ENCODE results near the gene TCF7L1. TPM values are rescaled to one million over a fixed set of nuclear protein-coding genes. Genes with fewer than 3 reads are reported as not detected.
A peak's percentile ranks its signal among the peaks of the same experiment; 100 is the strongest.

TCF7L1 gene
- total RNA-seq, 1 experiment from 2014 or later, result 3.0 TPM

- no peak for TF ChIP-seq CTCF (IDR thresholded peaks at IDR 0.05; ENCODE audit: unreplicated experiment)
These were observed 136.8 kb downstream of the TCF7L1 start for GRCh38 chr2:85269959-85270358.

GRCh38 chr2:85272357-85272756 is 139.2 kb downstream of the TCF7L1 start:
- no peaks in the 10 kb centered on the region for H3K36me3 Mint-ChIP-seq (ENCODE audit: insufficient read depth, unreplicated experiment)
- no TSS peak for BruUV-seq (replicated peaks)

More at GRCh38 chr2:85269959-85270358, 136.8 kb downstream of the TCF7L1 start:
- no peak overlapping the region for H3K4me3 Mint-ChIP-seq (ENCODE audit: low read depth, unreplicated experiment)
- no TSS peak for BruUV-seq (replicated peaks)
- H3K36me3 Mint-ChIP-seq (ENCODE audit: insufficient read depth, unreplicated experiment), result no peaks in the 10 kb centered on the region
- intact Hi-C loops (cut with micrococcal nuclease; ENCODE audit: unreplicated experiment), result no loop called here
- CTCF ChIA-PET, result no interaction called here
- no peaks in the 10 kb centered on the region for H3K27me3 Mint-ChIP-seq (ENCODE audit: unreplicated experiment)
- no peak for DNase-seq
- no peak overlapping the region for H3K27ac Mint-ChIP-seq (ENCODE audit: unreplicated experiment)
- H3K9me3 Mint-ChIP-seq (ENCODE audit: low read depth, unreplicated experiment), result no peaks in the 10 kb centered on the region
- peaks cover 4% of the 10 kb centered on the region for H3K4me1 Mint-ChIP-seq (ENCODE audit: low read depth, unreplicated experiment)

DNA sequence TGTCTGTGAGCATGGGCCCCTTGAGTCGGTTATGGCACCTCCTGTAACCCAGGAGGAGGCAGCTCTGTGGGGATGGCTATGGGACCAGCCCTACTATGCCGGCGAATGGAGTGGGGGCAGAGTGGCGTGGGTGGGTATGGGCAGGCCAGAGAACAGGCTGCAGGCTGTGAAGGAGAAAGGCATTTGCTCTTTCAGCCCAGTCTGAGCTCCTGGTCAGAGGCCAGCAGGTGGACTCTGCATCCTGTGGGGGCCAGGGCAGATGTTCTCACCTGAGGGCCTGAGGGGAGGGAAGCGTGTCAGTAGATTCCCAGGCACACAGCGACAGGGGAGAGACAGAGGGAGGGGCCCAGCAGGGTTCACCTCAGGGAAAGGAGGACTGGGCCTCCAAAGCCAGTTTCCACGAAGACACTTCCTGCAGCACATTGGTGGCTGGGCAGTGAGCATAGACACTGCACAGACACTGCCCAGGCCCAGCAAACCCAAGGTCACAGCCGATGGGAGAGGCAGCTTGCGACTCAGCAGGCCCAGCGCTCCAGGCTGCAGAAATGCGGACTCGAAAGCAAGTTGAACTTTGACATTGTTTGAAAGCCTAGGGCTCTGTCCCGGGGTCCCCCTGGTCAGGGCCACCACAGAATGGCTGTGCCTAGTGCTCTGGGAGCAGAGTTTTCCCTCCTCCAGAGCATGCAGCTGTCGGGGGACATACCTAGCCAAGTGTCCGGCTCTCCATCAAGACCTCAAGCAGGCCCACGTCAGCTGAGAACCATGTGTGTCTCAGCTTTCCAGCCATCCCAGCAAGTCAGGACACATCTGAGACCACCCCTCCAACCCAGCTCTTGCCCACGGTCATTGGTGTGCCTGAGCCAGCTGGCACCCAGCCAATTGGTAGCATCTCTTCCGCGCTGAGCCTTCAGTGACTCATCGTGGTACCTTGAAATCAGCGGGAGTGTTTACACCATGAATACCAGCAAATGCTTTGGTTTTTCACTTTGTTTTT is 140.8 kb downstream of the TCF7L1 start:
- H3K4me3 Mint-ChIP-seq (ENCODE audit: low read depth, unreplicated experiment), result no peak overlapping the region
- H3K36me3 Mint-ChIP-seq (ENCODE audit: insufficient read depth, unreplicated experiment), result no peaks in the 10 kb centered on the region
- no peak for TF ChIP-seq CTCF (IDR thresholded peaks at IDR 0.05; ENCODE audit: unreplicated experiment)
- no peak overlapping the region for H3K27ac Mint-ChIP-seq (ENCODE audit: unreplicated experiment)
- BruUV-seq (replicated peaks), result no TSS peak
- no peaks in the 10 kb centered on the region for H3K9me3 Mint-ChIP-seq (ENCODE audit: low read depth, unreplicated experiment)
- CTCF ChIA-PET, result interaction anchor here (0.6 to 1.2 kb wide), 2 partner anchors 11 to 217 kb away, joined by 3 to 5 read pairs; no protein-coding TSS in a partner anchor
- intact Hi-C loops (cut with micrococcal nuclease; ENCODE audit: unreplicated experiment), result no loop called here
- no peaks in the 10 kb centered on the region for H3K27me3 Mint-ChIP-seq (ENCODE audit: unreplicated experiment)
- H3K4me1 Mint-ChIP-seq (ENCODE audit: low read depth, unreplicated experiment), result no peaks in the 10 kb centered on the region
- peak; percentile 41 for DNase-seq

More at GRCh38 chr2:85272357-85272756, 139.2 kb downstream of the TCF7L1 start:
- no peak for DNase-seq
- H3K9me3 Mint-ChIP-seq (ENCODE audit: low read depth, unreplicated experiment), result no peaks in the 10 kb centered on the region
- no peak for TF ChIP-seq CTCF (IDR thresholded peaks at IDR 0.05; ENCODE audit: unreplicated experiment)
- no peaks in the 10 kb centered on the region for H3K4me1 Mint-ChIP-seq (ENCODE audit: low read depth, unreplicated experiment)
- no peaks in the 10 kb centered on the region for H3K27me3 Mint-ChIP-seq (ENCODE audit: unreplicated experiment)
- no peak overlapping the region for H3K4me3 Mint-ChIP-seq (ENCODE audit: low read depth, unreplicated experiment)
- intact Hi-C loops (cut with micrococcal nuclease; ENCODE audit: unreplicated experiment), result no loop called here
- CTCF ChIA-PET, result no interaction called here
- H3K27ac Mint-ChIP-seq (ENCODE audit: unreplicated experiment), result no peak overlapping the region

DNA sequence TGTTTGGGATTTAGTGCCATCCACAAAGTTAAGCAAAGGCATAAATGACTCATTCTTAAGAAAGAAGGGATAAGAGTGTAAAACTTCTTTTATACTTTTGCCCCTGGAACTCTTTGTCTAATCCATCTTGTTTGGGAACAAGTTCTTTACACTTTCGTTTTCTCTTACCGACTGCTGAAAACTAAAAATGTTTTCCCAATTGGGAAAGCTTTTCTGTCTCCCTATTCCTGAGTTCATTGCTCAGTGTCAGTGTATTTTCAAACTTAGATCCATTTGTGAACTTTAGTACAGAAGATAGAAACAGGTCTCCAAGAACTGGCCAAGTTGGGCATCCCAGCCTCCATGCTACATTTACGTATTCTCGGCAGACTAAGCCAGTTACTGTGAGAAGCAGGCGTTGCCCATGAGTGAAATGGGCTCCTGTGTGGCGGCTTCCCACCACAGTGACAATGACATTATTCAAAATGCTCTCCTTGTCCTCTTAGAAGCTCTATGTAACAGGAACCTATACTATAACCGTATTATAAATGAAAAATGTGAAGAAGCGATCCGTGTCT is 142.9 kb downstream of the TCF7L1 start:
- Mint-ChIP-seq H3K4me1 (ENCODE audit: low read depth, unreplicated experiment) (no peaks in the 10 kb centered on the region), H3K4me3 (ENCODE audit: low read depth, unreplicated experiment) (no peak overlapping the region), H3K9me3 (ENCODE audit: low read depth, unreplicated experiment) (no peaks in the 10 kb centered on the region), H3K36me3 (ENCODE audit: insufficient read depth, unreplicated experiment) (no peaks in the 10 kb centered on the region), H3K27ac (ENCODE audit: unreplicated experiment) (no peak overlapping the region), H3K27me3 (ENCODE audit: unreplicated experiment) (no peaks in the 10 kb centered on the region)
- CTCF ChIA-PET, result no interaction called here
- intact Hi-C loops (cut with micrococcal nuclease; ENCODE audit: unreplicated experiment), result no loop called here
- no TSS peak for BruUV-seq (replicated peaks)
- TF ChIP-seq CTCF (IDR thresholded peaks at IDR 0.05; ENCODE audit: unreplicated experiment), result no peak
- no peak for DNase-seq

All from Calu3 (cell line).